ENCODE results near the gene LRMDA.

Gene LRMDA

GRCh38 chr10:75408911-75409885 is 22.2 kb upstream of the LRMDA start:
- DNase-seq = peak in 36 of 42 donors; percentile 42 to 84 (median 70)
- intact Hi-C loops (cut with DNase I) = loop anchor here (10.0 kb wide), 2 partner anchors 506 to 626 kb away; no protein-coding TSS in a partner anchor

DNA sequence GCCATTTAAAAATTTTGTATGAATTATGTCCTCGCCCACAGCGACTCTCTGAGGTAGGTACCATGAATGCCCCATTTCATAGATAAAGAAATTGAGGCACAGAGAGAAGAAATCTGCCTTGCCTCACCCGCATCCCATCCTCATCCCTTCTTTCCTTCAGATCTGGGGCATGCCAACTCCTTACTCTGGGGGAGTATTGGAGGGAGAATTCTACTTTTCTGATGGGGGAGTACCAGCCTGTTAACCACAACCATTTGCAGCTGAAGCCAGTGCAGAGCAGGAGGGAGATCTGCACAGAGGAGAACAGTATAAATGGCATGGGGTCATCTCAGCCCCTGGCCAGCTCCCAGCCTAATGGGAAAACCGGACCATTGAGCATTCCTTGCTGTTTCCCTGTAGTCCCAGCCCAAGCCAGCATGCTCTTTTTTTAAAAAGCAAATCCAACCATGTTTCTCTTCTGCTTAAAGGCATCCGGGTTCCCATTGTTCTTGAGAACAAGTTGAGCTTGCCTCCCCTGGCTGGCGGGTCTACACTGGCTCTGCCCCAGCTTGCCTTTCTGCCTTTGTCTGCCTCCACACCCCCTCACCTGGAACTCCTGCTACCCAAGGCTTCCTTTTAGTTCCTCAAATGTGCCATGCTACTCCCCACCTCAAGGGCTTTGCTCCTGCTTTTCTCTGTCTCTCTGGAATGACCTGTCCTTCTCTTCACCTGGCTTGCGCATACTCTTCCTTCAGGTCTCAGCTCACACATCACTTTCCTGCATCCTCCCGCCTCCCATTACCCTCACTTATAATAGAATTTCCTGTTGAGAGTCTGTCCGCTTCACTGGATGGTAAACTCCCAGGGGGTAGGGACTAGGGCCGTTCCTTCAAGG is 21.1 kb upstream of the LRMDA start:
- no peak for DNase-seq
- intact Hi-C loops (cut with DNase I) = no loop called here

DNA sequence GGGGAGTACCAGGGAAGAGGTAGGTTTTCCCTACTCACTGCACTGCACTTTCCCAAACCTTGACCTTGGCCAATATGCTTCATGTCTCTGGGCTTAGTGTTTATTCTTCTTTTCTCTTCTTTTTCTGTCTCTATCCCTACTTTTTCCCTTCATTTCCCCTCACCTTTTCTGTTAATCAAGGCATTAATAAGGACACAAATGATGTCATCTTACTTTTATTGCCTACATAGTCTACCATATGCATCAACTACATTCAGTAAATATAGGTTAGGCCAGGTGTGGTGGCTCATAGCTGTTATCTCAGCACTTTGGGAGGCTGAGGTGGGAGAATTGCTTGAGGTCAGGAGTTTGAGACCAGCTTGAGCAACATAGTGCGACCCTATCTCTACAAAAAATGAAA is 16.9 kb upstream of the LRMDA start:
- intact Hi-C loops (cut with DNase I) = no loop called here
- no peak for DNase-seq

DNA sequence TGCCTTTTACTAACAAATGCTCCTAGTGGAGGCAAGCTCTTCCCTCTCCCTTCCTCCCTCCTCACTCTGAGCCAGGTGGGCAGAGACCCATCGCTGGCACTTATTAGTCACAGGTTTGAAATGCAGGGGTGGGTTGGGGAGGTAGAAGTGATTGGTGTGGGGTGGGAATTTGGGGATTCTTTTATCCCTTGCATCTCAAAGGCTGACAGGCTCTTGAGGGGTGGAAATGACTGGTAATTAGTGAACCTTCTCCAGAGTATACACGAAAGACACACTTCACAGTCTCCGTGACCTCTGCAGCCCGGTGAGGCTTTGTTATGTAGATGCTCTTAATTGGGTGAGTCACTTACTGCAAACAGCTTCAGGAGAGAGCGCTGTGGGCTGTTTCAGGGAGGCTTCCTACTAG is 13.9 kb upstream of the LRMDA start:
- peak in 34 of 42 donors; percentile 23 to 92 (median 68) for DNase-seq
- intact Hi-C loops (cut with DNase I) = no loop called here

GRCh38 chr10:75418293-75418692 is 13.1 kb upstream of the LRMDA start:
- intact Hi-C loops (cut with DNase I) = no loop called here
- DNase-seq = peak in 6 of 42 donors; percentile 22 to 51 (median 31)

DNA sequence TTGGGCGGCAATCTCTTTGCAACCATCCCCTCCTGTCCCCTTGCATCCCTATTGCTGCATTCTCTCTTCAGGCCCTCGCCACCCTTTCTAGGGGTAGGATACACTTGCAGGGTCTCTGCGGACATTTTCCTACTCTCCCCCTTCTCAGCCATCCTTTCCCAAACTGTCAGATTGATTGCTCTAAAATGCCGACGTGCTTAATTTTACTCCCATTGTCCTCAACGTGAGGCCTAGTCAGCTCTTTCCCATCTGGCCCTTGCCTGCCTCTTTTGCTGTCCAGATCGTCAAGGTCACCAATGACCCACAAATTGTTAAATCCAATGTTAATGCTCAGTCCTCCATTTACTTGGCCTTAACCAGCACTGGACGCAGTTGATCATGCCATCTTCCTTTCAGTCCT is 12.7 kb upstream of the LRMDA start:
- DNase-seq = peak in 1 of 42 donors; percentile 1

GRCh38 chr10:75422913-75423312 is 8.5 kb upstream of the LRMDA start:
- intact Hi-C loops (cut with DNase I) = no loop called here

More for the DNA sequence above, 12.7 kb upstream of the LRMDA start:
- intact Hi-C loops (cut with DNase I) = no loop called here

GRCh38 chr10:75424571-75424970 is 6.9 kb upstream of the LRMDA start:
- DNase-seq = no peak
- intact Hi-C loops (cut with DNase I) = no loop called here

More at GRCh38 chr10:75422913-75423312, 8.5 kb upstream of the LRMDA start:
- DNase-seq = no peak

- DNase-seq = no peak
These were observed 5.9 kb upstream of the LRMDA start for GRCh38 chr10:75425291-75426079.

GRCh38 chr10:75426880-75427279 is 4.5 kb upstream of the LRMDA start:
- intact Hi-C loops (cut with DNase I) = no loop called here
- no peak for DNase-seq

More at GRCh38 chr10:75425291-75426079, 5.9 kb upstream of the LRMDA start:
- intact Hi-C loops (cut with DNase I) = no loop called here

GRCh38 chr10:75427951-75428350 is 3.5 kb upstream of the LRMDA start:
- intact Hi-C loops (cut with DNase I) = no loop called here
- DNase-seq = no peak

DNA sequence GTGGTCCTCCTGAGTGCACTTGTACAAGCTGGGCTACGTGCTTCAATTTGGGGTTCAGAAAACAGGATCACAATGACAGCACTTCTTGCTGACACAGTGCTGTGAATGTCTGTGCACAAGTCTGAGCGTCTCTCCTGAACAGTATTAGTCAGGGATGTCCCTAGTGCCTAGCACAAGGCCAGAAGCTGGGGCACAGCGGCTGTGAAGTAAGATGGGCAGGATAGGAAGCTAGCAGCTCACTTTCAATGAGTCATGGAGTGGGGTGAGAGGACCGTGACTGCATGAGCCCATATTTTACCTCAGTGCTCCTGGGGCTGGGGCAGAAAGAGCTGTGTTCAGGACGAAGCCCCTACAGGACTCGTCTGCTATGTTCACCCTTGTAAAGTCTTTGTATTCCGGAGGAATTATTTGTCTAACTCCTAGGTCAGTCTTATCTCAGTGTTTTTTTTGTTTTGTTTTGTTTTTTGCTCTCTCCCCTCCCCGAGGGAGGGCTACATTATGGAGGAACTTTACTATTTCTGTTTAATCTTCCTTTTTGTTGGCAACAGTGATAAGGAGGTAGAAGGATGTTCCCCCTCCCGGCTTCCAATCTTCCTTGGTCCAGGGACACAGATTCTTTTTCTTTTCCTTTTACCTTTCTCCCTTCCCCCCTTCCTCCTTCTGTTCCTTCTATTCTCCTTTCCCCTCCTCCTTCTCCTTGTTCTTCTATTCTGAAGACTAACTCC is 2.8 kb upstream of the LRMDA start:
- DNase-seq = no peak
- intact Hi-C loops (cut with DNase I) = no loop called here

DNA sequence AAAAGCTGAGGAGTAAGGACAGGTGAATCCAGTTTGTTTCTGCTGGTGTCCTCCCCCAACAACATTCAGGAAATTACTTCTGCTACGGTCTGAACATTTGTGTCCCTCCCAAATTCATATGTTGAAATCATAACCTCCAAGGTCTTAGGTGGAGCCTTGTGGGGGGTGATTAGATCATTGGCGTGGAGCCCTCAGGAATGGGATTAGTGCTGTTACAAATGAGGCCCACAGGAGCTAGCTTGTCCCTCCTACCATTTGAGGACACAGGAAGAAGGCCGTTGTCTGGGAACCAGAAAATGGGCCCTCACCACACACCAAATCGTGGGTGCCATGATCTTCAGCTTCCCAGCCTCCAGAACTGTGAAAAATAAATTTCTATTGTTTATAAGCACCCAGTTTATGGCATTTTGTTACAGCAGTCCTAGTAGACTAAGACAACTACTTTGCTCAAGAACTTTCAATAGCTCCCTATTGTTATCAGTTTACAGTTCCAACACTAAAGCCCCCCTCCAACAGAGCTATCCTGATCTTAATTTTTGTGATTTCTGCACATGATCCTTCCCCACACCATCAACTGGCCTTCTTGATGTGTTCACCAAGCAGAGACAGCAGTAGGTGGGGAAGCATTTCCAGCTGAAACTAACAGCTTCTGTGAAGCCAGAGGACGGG is 2.1 kb upstream of the LRMDA start:
- no peak for DNase-seq
- intact Hi-C loops (cut with DNase I) = no loop called here

GRCh38 chr10:75430000-75430763 is 1.2 kb upstream of the LRMDA start:
- intact Hi-C loops (cut with DNase I) = no loop called here
- DNase-seq = peak in 21 of 42 donors; percentile 18 to 65 (median 42)

DNA sequence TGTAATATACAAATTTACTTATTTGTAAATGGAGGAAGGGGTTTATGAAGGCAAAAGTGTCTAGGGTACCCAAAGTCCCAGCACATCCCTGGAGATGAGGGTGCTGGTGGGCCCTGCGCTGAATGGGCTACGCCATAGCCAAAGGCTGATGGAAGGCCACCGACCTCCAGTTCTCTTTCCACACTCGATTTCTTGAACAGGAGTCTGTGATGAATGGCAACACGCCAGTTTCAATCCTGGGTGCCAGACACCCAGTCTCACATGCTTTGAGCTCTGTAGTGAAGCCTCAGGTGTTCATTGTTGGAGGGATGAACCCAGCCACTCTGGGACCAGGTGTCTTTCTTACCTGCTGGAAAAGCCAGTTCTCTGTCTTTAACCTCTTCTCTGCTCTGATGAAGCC is 752 bp downstream of the LRMDA start:
- peak in 1 of 42 donors; percentile 42 for DNase-seq
- intact Hi-C loops (cut with DNase I) = no loop called here

GRCh38 chr10:75432763-75433162 is 1.3 kb downstream of the LRMDA start:
- intact Hi-C loops (cut with DNase I) = no loop called here
- DNase-seq = no peak

DNA sequence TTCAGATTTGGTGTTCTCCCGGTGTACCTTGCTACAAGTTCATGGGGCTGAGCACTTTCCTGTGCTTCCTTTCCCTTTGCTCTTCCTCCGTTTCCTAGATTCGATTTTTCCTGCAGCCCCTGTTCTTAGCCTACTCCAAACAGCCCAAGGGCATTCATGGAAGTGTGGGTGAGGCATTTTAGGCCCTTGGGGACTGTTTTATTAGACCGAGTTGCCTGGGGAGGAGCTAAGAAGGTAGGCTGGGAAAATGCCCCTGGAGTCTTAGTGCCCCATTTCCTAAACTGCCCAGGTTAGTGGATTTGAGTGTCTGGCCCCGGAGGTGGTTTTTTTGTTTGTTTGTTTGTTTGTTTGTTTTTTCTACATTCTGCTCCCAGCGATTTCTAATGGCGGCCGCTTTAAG is 1.8 kb downstream of the LRMDA start:
- intact Hi-C loops (cut with DNase I) = no loop called here
- no peak for DNase-seq
